HTERT RPE-1 (cell line): ENCODE data around the gene SPECC1.
"Not testable (repeated sequence)": the region's sequence is repeated elsewhere in the genome, so short reads cannot be mapped to it uniquely, and the experiment has no call there.

Source experiments
- in situ Hi-C: fragments of 300-500 bp; cut with MboI; formaldehyde crosslinking; loops from 4 replicates; pipeline ENCODE4 v1.14.3; 2020; ENCODE audit warnings: low sequenced_read_pairs

The SPECC1 gene

GRCh38 chr17:20262226-20263114 lies 253.3 kb downstream of the SPECC1 start:
- in situ Hi-C loops: no loop called here

DNA sequence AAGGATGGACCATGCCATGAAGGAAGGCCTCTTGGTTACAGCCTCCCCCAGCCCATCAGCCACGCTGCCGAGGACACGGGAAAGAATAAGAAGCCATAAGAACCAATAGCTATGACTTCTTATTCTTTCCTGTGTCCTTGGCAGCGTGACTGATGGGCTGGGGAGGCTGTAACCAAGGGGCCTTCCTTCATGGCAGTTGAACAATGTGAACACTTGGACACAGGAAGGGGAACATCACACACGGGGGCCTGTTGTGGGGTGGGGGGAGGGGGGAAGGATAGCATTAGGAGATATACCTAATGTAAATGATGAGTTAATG lies 253.9 kb downstream of the SPECC1 start:
- in situ Hi-C loops: not testable (repeated sequence)

DNA sequence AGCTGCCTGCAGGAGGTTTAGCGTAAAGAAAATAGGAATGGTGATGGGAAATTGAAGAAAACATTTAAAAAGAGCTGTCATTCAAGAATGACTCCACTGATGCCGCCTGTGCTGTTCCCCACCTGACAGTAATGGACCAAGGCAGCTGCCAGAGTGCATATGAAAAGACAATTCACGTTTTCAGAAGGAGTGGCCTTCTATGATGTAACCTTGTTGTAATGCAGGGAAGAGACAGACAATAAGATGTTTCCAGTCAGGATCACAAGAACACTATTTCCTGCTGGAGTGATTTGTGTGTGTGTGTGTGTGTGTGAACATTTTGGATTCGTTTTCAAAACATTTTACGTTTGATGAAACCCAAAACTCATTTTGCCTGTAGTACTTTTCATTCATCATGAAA lies 254.4 kb downstream of the SPECC1 start:
- in situ Hi-C loops: no loop called here

- in situ Hi-C loops: no loop called here
Measured at GRCh38 chr17:20264996-20265395, 255.8 kb downstream of the SPECC1 start.

DNA sequence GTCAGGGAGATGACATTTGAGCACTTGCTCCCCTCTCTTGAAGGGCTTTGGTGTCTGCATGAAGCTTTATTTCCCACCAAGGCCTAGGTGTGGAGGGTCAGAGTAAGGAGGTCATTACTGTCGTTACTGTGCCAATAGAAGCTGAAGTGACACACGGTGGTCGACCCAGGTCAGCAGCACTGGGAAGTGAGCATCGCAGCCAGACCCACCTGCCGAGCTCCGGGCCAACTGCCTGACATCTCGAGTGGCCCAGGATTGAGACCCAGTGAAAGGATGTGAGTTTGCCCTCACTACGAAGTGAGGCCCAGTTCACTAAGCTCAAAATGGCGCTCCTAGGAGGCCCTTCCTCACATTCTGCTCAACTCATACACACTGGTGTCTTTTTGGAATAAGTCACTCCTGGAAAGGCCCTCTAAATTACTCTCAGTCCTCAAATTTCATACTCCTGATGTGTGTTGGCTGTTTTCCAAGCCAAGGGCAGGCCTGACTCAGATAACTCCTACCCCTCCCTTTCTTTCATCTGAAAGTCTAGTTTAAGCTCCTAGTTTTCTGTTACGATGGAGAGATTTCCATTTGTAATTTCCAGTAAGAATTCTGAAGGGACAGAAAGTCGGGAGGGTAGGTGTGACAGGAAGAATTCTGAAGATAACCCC lies 257.8 kb downstream of the SPECC1 start:
- in situ Hi-C loops: no loop called here

DNA sequence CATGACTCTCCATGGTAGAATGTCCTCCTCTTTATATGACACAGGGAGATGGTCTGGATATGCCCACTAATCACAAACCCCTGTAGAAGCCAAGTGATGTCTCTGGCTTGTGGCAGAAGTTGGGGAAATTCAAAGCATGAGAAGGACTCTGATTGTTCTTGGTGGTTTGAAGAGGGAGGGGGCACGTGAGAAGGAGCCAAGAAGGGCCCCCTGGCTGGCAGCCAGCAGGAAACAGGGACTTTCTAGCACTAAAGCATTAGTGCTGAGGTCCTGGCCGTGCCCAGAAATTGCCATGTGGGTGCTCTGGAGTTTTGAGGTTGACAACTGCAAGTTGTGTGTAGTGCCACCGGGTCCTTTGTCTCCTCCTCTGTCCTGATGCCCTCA lies 258.3 kb downstream of the SPECC1 start:
- in situ Hi-C loops: no loop called here

DNA sequence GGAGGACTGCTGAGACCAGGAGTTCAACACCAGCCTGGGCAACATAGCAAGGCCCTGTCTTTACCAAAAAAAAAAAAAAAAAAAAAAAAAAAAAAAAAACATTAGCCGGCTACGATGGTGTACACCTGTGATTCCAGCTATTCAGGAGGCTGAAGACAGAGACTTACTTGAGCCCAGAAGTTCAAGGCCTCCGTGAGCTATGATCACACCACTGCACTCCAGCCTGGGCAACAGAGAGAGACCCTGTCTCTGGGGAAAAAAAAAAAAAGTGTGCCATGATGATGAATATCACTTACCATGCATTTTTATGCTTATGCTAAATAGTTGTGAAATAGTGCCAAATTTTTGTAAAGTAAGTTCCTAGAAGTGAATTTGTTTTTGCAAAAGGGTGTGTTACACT lies 261.2 kb downstream of the SPECC1 start:
- in situ Hi-C loops: no loop called here

DNA sequence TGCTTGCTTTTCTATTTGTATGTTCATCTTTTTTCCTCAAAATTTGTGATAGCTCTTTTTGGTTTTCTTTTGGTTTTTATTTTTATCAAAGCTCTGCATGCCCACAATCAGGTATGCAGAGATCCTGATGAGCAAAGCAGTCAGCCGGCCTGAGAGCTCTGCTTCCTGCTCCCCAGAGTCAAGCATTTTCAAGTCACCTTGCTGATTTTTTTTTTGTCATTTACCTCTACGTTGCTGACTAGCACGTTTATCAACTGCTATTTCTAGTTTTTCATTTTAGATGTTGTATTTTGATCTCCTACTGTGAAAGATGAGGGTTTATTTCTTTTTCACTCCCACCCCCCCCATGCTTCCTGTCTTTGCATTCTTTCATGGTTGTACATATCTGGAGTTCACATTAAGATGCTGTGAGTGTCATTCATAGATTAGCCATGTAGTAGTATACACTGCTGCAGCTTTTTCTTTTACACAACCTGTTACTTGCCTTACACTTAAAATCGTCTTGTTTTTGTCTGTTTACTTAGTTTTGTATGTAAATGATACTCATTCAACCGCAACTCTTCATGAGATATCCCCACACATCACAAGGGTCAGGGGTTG lies 262.0 kb downstream of the SPECC1 start:
- in situ Hi-C loops: no loop called here

DNA sequence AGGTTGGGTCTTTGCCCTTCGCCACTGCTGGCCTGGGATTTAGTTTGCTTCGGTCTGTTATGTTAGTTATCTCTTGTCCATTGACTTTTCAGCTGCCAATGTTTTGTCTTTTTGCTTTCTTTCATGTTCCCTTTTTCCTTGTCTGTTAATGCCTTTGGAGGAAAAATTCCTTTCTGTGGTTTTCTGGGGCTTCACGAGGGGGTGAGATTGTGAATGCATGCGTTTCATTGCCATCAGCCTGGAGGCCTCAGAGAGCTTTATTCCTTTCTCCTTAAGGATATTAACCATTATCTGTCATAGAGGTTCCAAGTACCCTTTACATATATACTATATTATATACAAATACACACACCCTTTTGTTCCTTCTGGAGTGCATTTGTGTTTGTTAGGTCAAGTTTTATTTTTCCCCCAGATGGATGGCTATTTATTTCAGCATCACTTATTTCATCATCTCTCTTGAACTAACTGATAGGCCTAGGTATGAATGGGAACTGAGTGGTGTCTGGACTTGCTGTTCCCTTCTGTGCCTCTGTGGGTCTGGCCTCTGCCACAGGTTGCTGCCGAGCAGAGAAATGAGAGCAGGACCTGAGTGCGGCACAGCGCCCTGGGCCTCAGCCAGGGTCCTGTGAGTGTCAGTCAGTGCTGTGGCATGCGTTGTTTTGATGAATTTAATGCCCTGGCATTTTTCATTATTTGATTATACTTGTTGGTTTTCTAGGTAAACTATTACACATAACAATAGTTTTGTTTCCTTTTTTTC lies 264.8 kb downstream of the SPECC1 start:
- in situ Hi-C loops: no loop called here

- in situ Hi-C loops: no loop called here
Measured at GRCh38 chr17:20275653-20276052, 266.5 kb downstream of the SPECC1 start.

- in situ Hi-C loops: no loop called here
Measured at GRCh38 chr17:20276421-20276820, 267.3 kb downstream of the SPECC1 start.

DNA sequence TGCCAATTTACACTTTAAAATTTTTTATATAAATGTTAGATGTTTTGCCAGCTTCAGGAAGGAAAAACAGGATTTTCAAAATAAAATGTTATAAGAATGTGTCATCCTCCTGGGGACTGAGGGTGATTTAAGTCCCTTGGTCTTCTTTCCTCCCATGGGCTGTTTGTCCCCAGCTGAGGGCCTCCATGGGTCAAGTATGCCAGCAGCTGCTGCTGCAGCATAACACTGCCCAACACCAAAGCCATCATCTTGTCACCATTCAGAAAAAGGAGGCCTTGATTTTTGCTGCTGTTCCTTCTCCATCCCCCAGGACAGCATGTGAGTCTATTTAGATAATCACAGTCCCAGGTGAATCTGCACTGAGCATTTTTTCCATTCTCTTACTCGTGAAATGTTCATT lies 269.6 kb downstream of the SPECC1 start:
- in situ Hi-C loops: no loop called here

DNA sequence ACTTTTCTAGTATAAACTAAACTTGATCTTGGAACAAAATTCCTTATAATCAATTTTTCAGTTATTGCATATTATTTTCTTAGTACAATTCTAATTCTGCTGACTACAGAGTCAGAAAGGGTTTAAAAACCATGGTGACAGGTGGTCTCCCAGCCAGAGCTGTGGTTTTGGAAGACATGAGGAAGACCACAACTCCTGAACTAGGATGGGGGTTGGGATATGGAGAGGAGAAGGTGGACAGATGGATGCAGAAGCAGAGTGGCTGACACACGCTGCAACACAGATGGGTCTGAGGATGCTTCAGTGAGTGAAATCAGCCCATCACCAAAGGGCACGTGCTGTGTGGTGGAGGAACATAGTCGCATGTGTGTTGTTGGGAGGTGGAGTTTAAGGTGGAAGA lies 270.5 kb downstream of the SPECC1 start:
- in situ Hi-C loops: no loop called here

DNA sequence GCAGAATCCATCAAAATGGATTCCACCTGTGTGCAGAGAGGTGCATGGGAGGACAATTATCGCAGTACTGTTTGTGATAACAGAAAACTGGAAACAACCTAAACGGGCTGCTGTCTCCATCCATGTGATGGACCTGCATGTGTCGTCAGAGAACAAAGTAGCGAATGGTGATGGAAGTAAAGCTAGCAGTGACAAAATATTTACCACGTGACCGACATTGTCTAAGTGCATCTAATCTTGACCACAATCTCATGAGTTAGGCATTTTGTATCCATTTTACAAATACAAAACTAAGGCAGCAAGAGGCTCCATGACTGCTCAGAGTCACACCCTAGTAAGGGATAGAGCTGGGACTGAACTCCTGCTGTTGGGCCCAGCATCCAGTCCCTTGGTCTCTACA lies 270.9 kb downstream of the SPECC1 start:
- in situ Hi-C loops: no loop called here

- in situ Hi-C loops: no loop called here
Measured at GRCh38 chr17:20280851-20281250, 271.7 kb downstream of the SPECC1 start.

GRCh38 chr17:20281860-20282259 lies 272.7 kb downstream of the SPECC1 start:
- in situ Hi-C loops: no loop called here

GRCh38 chr17:20282526-20283308 lies 273.6 kb downstream of the SPECC1 start:
- in situ Hi-C loops: no loop called here

DNA sequence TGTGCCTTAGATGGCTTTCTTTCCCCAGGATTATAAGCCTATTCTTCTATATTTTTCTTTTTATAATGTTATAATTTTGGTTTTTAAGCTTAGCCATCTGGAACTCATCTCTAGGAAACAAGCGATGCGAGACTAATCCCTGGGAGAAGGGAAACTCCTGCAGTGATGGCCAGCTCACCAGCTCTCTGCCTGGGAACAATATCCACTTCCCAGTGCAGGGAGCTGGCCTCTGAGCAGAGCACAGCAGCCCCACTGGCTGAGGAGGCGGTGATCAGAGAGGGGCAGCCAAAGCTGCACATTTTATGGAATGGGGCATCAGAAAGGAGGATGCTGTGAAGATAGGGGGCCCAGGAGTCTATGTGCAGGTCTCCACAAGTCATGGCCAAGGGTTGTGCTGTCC lies 274.9 kb downstream of the SPECC1 start:
- in situ Hi-C loops: no loop called here

- in situ Hi-C loops: no loop called here
Measured at GRCh38 chr17:20284570-20285295, 275.6 kb downstream of the SPECC1 start.

DNA sequence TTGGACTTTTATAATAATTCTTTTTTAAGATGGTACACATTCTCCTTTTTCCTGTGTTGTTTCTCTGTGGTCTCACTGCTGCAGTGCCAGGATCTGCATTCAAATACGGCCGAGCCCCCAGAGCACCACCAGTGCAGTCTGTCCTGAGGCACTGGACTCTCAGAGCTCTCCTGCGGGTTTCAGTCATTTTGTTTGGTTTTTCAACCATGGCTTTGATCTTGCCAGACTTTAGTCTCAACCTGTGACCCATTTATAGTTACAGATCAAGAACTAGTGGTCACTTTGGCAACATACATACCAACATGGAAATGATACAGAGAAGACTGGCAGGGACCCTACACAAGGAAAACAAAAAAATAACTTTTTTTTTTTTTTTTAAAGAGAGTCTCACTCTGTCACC lies 280.8 kb downstream of the SPECC1 start:
- in situ Hi-C loops: no loop called here
